Epidermal melanocyte (primary cell): ENCODE data around the gene DGCR2.
"Not testable (repeated sequence)": the region's sequence is repeated elsewhere in the genome, so short reads cannot be mapped to it uniquely, and the experiment has no call there.

Source experiments
- DNase-seq: peaks from one replicate; pipeline ENCODE4 v3.0.0; 2011; ENCODE audit warnings: low spot score; ENCODE audit not compliant: insufficient read length

The DGCR2 gene

DNA sequence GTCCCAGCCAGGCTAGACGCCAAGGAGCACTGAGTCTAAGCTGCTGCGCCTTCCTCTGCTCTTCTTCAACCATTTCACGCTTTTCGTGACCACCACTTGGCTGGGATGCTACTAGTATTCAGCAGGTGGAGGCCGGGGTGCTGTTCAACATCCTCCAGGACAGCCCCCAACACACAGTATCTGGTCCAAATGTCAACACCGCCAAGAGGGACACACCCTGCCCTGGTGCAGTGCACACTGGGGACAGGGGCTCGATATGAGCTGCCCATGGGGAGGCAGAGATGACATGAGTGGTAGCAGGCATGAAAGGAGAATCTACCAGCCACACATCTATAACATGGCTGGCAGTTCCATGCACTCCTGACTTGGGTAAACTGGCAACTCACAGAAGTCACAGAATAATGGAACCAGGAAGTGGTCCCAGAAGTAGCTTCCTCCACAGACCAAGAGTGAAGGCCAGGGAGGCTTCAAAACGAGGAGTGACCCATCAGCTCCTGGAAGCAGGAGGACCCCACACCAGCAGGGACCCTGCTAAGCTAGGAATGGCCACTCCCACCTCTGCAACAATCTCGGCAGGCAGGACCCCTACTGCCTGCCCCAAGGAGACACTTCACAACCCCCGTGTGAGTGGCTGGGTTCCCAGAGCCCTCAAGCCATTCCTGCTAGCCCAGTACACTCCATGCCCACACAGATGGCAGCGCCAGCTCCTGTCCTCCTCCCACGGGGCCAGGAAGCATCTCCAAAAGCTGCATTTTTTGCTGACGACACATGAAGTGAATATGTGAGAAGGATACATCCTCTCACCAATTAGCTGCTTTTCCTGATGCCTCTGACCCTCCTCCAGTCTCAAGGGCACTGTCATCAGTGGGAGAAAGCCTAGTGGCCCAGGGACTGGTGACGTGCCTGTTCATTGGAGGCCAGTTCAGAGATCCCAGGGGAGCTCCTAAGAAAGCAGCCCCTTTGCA, 78.8 kb downstream of the DGCR2 start:
- no peak for DNase-seq

DNA sequence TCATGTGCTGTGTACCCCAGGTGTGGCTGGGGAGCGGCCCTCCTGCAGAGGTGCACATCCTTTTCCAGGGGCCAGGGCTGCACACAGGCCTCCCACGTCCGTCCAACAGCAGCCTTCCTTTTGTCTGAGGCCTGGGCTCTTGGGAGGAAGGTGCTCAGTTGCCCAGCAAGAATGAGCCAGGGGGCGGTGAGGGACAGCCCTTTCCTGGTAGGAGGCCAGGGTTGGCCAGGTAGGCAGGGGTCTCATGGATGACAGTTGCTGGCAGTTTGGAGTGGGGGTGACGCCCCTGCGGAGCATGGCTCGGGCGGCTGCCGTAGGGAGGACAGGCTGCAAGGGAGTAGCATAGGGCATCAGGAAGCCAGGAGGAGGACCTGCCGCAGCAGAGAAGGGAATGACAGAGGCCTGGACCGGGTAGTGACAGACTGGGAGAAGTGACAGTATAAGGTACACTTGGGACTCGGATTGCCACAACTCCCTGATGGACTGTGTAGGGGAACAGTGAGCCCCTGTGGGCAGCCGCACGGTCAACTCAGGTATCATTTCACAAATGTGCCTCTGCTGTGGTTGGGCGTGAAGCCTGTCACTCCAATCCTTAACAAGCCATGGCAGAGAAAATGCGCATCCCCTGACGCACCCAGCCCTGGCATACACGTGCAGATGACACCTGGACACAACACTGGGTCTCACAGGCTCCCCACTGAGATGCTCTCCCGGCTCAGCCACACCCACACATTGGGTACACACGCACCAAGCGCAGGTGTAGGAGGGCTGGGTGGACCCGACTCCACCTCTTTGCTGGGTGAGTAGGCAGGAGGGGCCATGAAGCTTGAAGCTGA, 79.7 kb downstream of the DGCR2 start:
- DNase-seq: no peak

GRCh38 chr22:19041704-19042074, 80.5 kb downstream of the DGCR2 start:
- DNase-seq: no peak

- DNase-seq: no peak
These were observed 81.1 kb downstream of the DGCR2 start for GRCh38 chr22:19040888-19041703.

DNA sequence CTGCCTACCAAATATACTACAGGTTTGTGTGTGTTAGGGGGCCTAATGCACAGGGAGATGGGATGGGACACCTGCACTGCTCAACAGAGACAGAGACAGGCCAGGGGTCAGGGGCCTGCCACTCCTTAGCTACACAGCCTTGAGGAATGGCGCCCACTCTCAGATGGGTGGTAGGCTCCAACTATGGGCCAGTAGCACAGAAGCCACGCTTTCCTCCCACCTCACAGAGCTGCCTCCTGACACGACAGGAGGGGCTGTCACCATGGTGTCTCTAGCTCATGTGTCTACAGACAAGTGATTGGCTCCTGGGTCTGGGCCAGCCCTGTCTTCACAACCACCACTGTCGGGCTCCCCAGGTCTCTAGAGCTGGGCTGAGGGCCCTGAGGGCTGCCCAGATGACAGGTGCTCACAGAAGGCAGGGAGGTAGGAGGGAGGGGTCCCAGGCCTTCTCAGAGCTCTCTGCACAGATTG, 81.8 kb downstream of the DGCR2 start:
- no peak for DNase-seq

- DNase-seq: no peak
These were observed 82.4 kb downstream of the DGCR2 start for GRCh38 chr22:19039796-19040280.

DNA sequence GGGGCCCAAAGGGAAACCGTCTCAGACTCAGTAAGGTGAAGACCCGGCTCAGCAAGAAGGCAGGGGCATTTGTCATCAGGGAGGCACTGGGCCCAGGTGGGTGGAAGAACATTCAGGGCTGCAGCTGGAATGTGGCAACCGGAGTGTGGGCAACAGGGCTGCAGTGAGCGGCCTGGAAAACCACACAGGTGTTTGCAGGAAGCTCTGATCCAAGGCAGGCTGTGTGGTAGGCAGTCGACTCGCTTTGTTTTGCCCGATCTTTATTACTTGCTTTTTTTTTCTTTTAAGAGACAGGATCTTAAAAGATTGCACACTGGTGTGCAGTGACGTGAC, 82.8 kb downstream of the DGCR2 start:
- DNase-seq: no peak

GRCh38 chr22:19038728-19039447, 83.3 kb downstream of the DGCR2 start:
- no peak for DNase-seq

GRCh38 chr22:19038164-19038546, 84.1 kb downstream of the DGCR2 start:
- no peak for DNase-seq

DNA sequence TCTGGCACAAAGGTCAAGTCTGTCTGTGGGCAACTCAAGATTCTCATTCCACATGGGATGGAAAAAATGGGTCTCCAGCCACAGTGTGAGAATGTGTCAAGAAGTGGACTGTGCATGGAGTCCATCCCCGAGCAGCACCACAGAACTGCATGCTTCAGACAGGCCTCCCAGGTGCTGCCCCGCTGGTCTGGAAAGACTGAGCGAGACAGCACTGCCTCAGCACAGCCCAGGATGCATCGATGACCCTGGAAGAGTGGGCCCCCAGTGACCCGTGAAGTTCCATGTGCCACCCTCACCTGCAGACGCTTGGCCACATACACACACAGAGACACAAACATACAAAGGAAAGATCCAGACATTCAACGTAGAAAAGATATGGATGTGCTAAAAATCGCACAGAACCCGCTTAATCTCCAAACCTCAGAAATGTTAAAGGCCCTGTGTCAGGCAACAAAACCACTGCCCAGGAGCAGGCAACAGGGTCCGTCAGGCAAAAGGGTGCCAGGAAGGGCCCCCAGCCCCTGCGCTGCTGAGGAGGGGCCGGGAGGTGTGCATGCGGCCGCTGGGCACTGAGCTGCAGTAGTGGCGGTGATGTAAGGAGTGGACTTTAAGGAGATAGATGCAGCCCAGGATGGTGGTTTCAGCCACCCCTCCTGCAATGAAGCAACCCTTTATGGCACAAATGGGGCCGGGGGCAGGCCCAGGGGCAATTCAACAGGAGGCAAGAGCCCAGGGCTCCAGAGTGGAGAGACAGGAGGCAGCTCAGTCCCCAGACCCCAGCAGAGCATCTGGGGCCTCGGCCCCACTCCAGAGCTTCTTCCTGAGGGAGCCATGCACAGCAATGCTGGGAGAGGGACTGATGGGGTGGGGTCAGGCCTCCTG, 84.7 kb downstream of the DGCR2 start:
- no peak for DNase-seq

DNA sequence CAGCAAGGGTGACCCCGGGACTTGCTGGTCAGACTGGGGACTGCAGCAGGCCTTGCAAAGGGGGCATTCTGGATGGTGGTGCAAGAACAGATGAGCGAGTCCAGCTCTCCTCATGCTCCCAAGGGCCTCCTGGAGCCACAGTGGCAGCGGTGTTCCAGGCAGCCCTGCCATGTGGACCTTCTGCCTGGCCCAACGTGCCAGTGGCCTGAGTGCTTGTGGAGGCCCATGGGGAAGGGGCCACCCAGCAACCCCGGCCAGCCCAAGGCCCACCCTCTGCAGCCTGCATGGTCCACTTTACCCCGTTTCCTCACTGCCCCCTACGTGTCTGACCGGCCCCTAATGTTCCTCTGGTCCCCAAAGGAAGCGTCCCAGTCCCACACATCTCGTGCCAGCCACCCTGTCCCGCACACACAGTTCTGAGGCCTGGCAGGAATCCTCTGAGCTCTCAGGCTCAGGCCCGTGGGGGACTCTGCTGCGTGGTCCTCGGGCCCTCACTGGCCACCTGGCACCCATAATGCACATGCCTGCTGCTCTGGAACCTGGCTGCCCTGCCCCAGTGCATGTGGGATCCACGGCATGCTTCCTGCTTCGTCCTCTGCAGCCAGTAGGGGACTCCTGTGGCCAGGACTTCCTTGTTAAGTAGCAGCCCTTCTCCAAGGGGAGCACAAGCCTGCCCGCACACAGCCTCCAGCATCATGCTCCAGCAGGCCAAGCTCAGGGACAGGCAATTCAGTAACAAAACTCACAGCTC, 85.5 kb downstream of the DGCR2 start:
- no peak for DNase-seq

GRCh38 chr22:19036229-19036522, 86.0 kb downstream of the DGCR2 start:
- DNase-seq: no peak

- no peak for DNase-seq
These were observed 86.6 kb downstream of the DGCR2 start for GRCh38 chr22:19035474-19036228.

GRCh38 chr22:19035126-19035473, 87.1 kb downstream of the DGCR2 start:
- DNase-seq: not testable (repeated sequence)

GRCh38 chr22:19034724-19035120, 87.5 kb downstream of the DGCR2 start:
- not testable (repeated sequence) for DNase-seq

- DNase-seq: not testable (repeated sequence)
These were observed 88.0 kb downstream of the DGCR2 start for GRCh38 chr22:19034031-19034723.

GRCh38 chr22:19033568-19033905, 88.7 kb downstream of the DGCR2 start:
- DNase-seq: not testable (repeated sequence)
